H1 (cell line): ENCODE data around the gene HEATR1. TPM values are rescaled to one million over a fixed set of nuclear protein-coding genes. Genes with fewer than 3 reads are reported as not detected.

ENCODE experiments used
- CTCF ChIA-PET: fragments of 300-600 bp; sonication (Branson Sonifier 250); formaldehyde crosslinking; loops from one replicate; lab custom pipeline; 2021; ENCODE audit not compliant: partially characterized antibody; lab: Charles Lee
- POLR2A ChIA-PET: fragments of 300-600 bp; sonication (Branson Sonifier 250); formaldehyde crosslinking; loops from one replicate; lab custom pipeline; 2021; ENCODE audit warnings: inconsistent platforms; ENCODE audit not compliant: partially characterized antibody; lab: Charles Lee
- DNase-seq, 2 experiments: peaks; one replicate each; pipeline versions ENCODE4 v3.0.0 to v3.0.0-alpha.2; 2010 to 2022; ENCODE audit warnings: low spot score in 2 of 2, low read depth in 1 of 2, mixed read lengths in 1 of 2
- FAIRE-seq: peaks from 2 replicates; lab custom pipeline; 2011; peaks lifted over from hg19 to GRCh38; lab: Jason Lieb, UNC
- H2AFZ ChIP-seq: 2 replicates; pipeline ENCODE4 v1.8.1; 2012; ENCODE audit warnings: low read length, inconsistent platforms
- H2AK5ac ChIP-seq: 2 replicates; pipeline ENCODE4 v1.6.1; 2013; ENCODE audit warnings: low read depth, low read length
- H2BK120ac ChIP-seq: replicated peaks from 2 replicates; pipeline ENCODE3; 2013; ENCODE audit warnings: low read depth, low read length, inconsistent platforms
- H2BK12ac ChIP-seq: 2 replicates; pipeline ENCODE4 v1.6.1; 2013; ENCODE audit warnings: low read depth, low read length
- H2BK15ac ChIP-seq: 2 replicates; pipeline ENCODE4 v1.6.1; 2013; ENCODE audit warnings: low read length
- H2BK20ac ChIP-seq: 2 replicates; pipeline ENCODE4 v1.6.1; 2013; ENCODE audit warnings: low read length
- H2BK5ac ChIP-seq: 2 replicates; pipeline ENCODE4 v1.6.1; 2013; ENCODE audit warnings: low read depth, low read length
- H3K14ac ChIP-seq: 2 replicates; pipeline ENCODE4 v1.6.1; 2013; ENCODE audit warnings: inconsistent platforms; ENCODE audit not compliant: insufficient read length
- H3K18ac ChIP-seq: 2 replicates; pipeline ENCODE4 v1.6.1; 2013; ENCODE audit warnings: low read length; ENCODE audit errors: extremely low read depth
- H3K23ac ChIP-seq: 2 replicates; pipeline ENCODE4 v1.6.1; 2013; ENCODE audit warnings: inconsistent platforms; ENCODE audit not compliant: insufficient read length
- H3K23me2 ChIP-seq: 2 replicates; pipeline ENCODE4 v1.6.1; 2013; ENCODE audit warnings: low read depth, low read length
- H3K27ac ChIP-seq: 2 replicates; pipeline ENCODE4 v1.6.1; 2011; ENCODE audit warnings: low read depth, low read length, inconsistent platforms
- H3K27me3 ChIP-seq, 4 experiments: replicated peaks in 1 of 4; 1 replicate in 1 of 4; 2 replicates in 3 of 4; pipeline versions ENCODE4 v1.6.1 to v1.8.1; 2011 to 2013; ENCODE audit warnings: low read length in 3 of 4, mild to moderate bottlenecking in 3 of 4, inconsistent platforms in 2 of 4, mixed read lengths in 2 of 4, moderate library complexity in 1 of 4; ENCODE audit not compliant: control insufficient read depth in 3 of 4, insufficient read depth in 3 of 4; ENCODE audit errors: extremely low read depth in 1 of 4
- H3K36me3 ChIP-seq, 4 experiments: 2 replicates each; pipeline versions ENCODE4 v1.6.1 to v1.8.1; 2011 to 2013; ENCODE audit warnings: mild to moderate bottlenecking in 4 of 4, low read length in 3 of 4, moderate library complexity in 2 of 4, control low read depth in 1 of 4, inconsistent platforms in 1 of 4; ENCODE audit not compliant: insufficient read depth in 4 of 4, control insufficient read depth in 2 of 4
- H3K4ac ChIP-seq: replicated peaks from 2 replicates; pipeline ENCODE3; 2013; ENCODE audit warnings: low read length, low read depth, mixed read lengths, inconsistent platforms; ENCODE audit not compliant: insufficient read length
- H3K4me1 ChIP-seq, 4 experiments: replicated peaks in 1 of 4; 1 replicate in 1 of 4; 2 replicates in 3 of 4; pipeline versions ENCODE4 v1.6.1 to v1.8.1; 2011 to 2013; ENCODE audit warnings: low read length in 3 of 4, inconsistent platforms in 2 of 4, mixed read lengths in 1 of 4; ENCODE audit not compliant: insufficient read depth in 4 of 4, control insufficient read depth in 3 of 4
- H3K4me2 ChIP-seq, 2 experiments: 2 replicates each; pipeline versions ENCODE4 v1.6.1 to v1.8.1; 2011 to 2013; ENCODE audit warnings: low read depth in 2 of 2, low read length in 2 of 2, control low read depth in 1 of 2, inconsistent platforms in 1 of 2, mild to moderate bottlenecking in 1 of 2; ENCODE audit not compliant: insufficient read depth in 1 of 2
- H3K4me3 ChIP-seq, 4 experiments: fragments of 200-600, 300-600 bp in 1 of 4; sonication (generic), shearing (Covaris generic), sonication (Bioruptor Twin) in 1 of 4; 2 replicates each; pipeline versions ENCODE4 v1.5.1 to v1.8.1; 2011 to 2016; ENCODE audit warnings: low read length in 4 of 4, low read depth in 3 of 4, control low read depth in 2 of 4, inconsistent platforms in 2 of 4, mild to moderate bottlenecking in 2 of 4, mixed read lengths in 1 of 4, moderate library complexity in 1 of 4; ENCODE audit not compliant: insufficient read depth in 2 of 4; ENCODE audit errors: extremely low read depth in 1 of 4
- H3K56ac ChIP-seq: replicated peaks from 2 replicates; pipeline ENCODE3; 2013; ENCODE audit warnings: low read depth, mild to moderate bottlenecking, mixed read lengths, low read length, inconsistent platforms; ENCODE audit not compliant: insufficient read length
- H3K79me1 ChIP-seq: 2 replicates; pipeline ENCODE4 v1.6.1; 2013; ENCODE audit warnings: low read depth, low read length, control low read depth
- H3K79me2 ChIP-seq, 2 experiments: 2 replicates each; pipeline versions ENCODE4 v1.6.1 to v1.8.1; 2012 to 2013; ENCODE audit warnings: low read length in 2 of 2, mild to moderate bottlenecking in 2 of 2, inconsistent platforms in 1 of 2; ENCODE audit not compliant: insufficient read depth in 2 of 2, control insufficient read depth in 1 of 2
- H3K9ac ChIP-seq, 4 experiments: replicated peaks in 1 of 4; 1 replicate in 1 of 4; 2 replicates in 3 of 4; pipeline versions ENCODE4 v1.6.1 to v1.8.1; 2011 to 2013; ENCODE audit warnings: low read depth in 3 of 4, low read length in 3 of 4, control low read depth in 2 of 4, mild to moderate bottlenecking in 2 of 4, moderate library complexity in 2 of 4, inconsistent platforms in 1 of 4; ENCODE audit errors: extremely low read depth in 1 of 4
- H3K9me3 ChIP-seq, 2 experiments: 2 replicates each; pipeline versions ENCODE4 v1.6.1 to v1.8.1; 2012 to 2013; ENCODE audit warnings: mild to moderate bottlenecking in 2 of 2, moderate library complexity in 2 of 2, control low read depth in 1 of 2, inconsistent platforms in 1 of 2, low read depth in 1 of 2, low read length in 1 of 2, mixed read lengths in 1 of 2; ENCODE audit not compliant: insufficient read depth in 2 of 2
- H4K20me1 ChIP-seq, 2 experiments: replicated peaks in 1 of 2; 2 replicates each; pipeline versions ENCODE3 to v1.8.1; 2011 to 2013; ENCODE audit warnings: inconsistent platforms in 2 of 2, low read length in 2 of 2, mild to moderate bottlenecking in 1 of 2; ENCODE audit not compliant: insufficient read depth in 2 of 2, control insufficient read depth in 1 of 2
- H4K5ac ChIP-seq: 2 replicates; pipeline ENCODE4 v1.6.1; 2013; ENCODE audit warnings: low read length, low read depth, mixed read lengths, inconsistent platforms; ENCODE audit not compliant: insufficient read length
- H4K8ac ChIP-seq: 2 replicates; pipeline ENCODE4 v1.8.0; 2013; ENCODE audit warnings: mild to moderate bottlenecking, moderate library complexity, low read length, inconsistent platforms; ENCODE audit not compliant: insufficient read depth; ENCODE audit errors: extremely low read depth
- H4K91ac ChIP-seq: replicated peaks from 2 replicates; pipeline ENCODE3; 2013; ENCODE audit warnings: low read length, mixed read lengths, inconsistent platforms; ENCODE audit not compliant: insufficient read length
- POU5F1 ChIP-seq: IDR thresholded peaks from 2 replicates; pipeline ENCODE4 v1.6.1; 2011; ENCODE audit warnings: low read depth, mild to moderate bottlenecking, low read length, moderate library complexity
- RXRA ChIP-seq: IDR thresholded peaks from 2 replicates; pipeline ENCODE4 v1.6.1; 2011; ENCODE audit warnings: low read depth, mild to moderate bottlenecking, low read length, moderate library complexity; ENCODE audit not compliant: insufficient read depth
- TBP ChIP-seq: IDR thresholded peaks from 2 replicates; pipeline ENCODE4 v1.6.1; 2011; ENCODE audit warnings: low read depth, low read length, improper control_type of control experiment
- WGBS, 2 experiments: shearing (Covaris generic) in 1 of 2; methylation state at CpG; one replicate each; pipeline versions ENCODE4 v1.1.6 to v1.1.7; 2013 to 2015; ENCODE audit warnings: low lambda C conversion rate in 2 of 2, mixed read lengths in 2 of 2, inconsistent platforms in 1 of 2, low coverage in 1 of 2, missing lambda C conversion rate in 1 of 2; ENCODE audit not compliant: insufficient replicate concordance in 2 of 2, insufficient coverage in 1 of 2, insufficient read length in 1 of 2; ENCODE audit errors: extremely low coverage in 1 of 2, missing lambda C conversion rate in 1 of 2; 5-methylcytosine and 5-hydroxymethylcytosine counted together
- polyA plus RNA-seq, 7 experiments: library from polyadenylated mRNA; depleted of rRNA in 3 of 7; stranded (reverse) in 5 of 7; unstranded in 2 of 7; fragments of >200 nt in 5 of 7; fragments of 200-250 nt in 2 of 7; gene quantifications; 1 replicate in 5 of 7; 2 replicates in 1 of 7; 4 replicates in 1 of 7; pipeline versions ENCODE4 v1.2.1 to v1.2.3, GENCODE V29; 2011 to 2013; ENCODE audit warnings: missing spikeins in 2 of 7, mixed read lengths in 2 of 7
- total RNA-seq: library from RNA; stranded (reverse); fragmentation: NEBNext Ultra II Directional; extraction: Animal tissue kit (Norgen Biotek cat#: 25700); gene quantifications from 2 replicates; pipeline ENCODE4 v1.2.1, GENCODE V29; 2021

The HEATR1 gene
- total and polyA plus RNA-seq, 2 of the 8 experiments (the other 6 are each of a cell fraction or from before 2014, with no cell fraction given), result 13.0 to 95.8 TPM

DNA sequence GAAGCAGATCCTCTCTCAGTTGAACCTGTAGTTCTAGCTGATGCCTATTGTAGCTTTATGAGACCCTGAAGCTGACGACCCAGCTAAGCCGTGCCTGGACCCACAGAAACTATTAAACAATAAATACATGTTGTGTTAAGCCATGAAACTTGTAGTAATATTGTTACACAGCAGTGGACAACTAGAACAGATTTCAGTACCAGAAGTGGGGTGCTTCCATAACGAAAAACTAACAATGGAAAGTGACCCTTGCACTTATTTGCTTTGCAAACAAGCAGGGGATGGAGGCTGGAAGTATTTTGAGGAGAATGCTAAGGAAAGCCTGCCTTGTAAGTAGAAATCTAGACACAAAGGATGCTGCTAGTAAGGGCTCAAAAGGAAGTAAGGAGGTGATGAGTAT lies 18.1 kb upstream of the HEATR1 start:
- Histone ChIP-seq H2AFZ (no peak overlapping the region), H4K20me1 (no peaks in the 10 kb centered on the region), H3K27ac (no peak overlapping the region), H3K23me2 (no peaks in the 10 kb centered on the region), H3K23ac (no peak overlapping the region), H3K79me2 (no peaks in the 10 kb centered on the region), H3K9me3 (peaks cover 16 to 21% of the 10 kb centered on the region in 2 experiments), H4K91ac (no peak overlapping the region), H2AK5ac (no peak overlapping the region), H2BK20ac (no peak overlapping the region), H2BK120ac (no peak overlapping the region), H4K8ac (no peak overlapping the region), H3K4me3 (no peak overlapping the region), H3K4ac (no peak overlapping the region), H3K18ac (no peak overlapping the region), H3K4me2 (no peak overlapping the region), H3K4me1 (no peaks in the 10 kb centered on the region), H3K36me3 (peaks cover 0 to 5% (median 2%) of the 10 kb centered on the region in 4 experiments; a peak in 2 of 8 replicates), H2BK12ac (no peak overlapping the region), H3K14ac (no peak overlapping the region), H4K5ac (no peak overlapping the region), H3K79me1 (no peaks in the 10 kb centered on the region), H2BK5ac (no peak overlapping the region), H3K27me3 (no peaks in the 10 kb centered on the region; a peak in 1 of 7 replicates), H3K9ac (no peak overlapping the region), H3K56ac (no peak overlapping the region), H2BK15ac (no peak overlapping the region)
- CTCF ChIA-PET, result interaction anchor here (2.0 kb wide), 1 partner anchor 13 kb away, joined by 5 read pairs; no protein-coding TSS in a partner anchor
- DNase-seq (no peak), FAIRE-seq (no peak)
- WGBS, 2 experiments, result 54% methylated on average over 3 of the region's 3 CpGs; no CpG with 5 or more reads in 1 of the 2 experiments
- no peak for TF ChIP-seq POU5F1
- no peak for TF ChIP-seq RXRA
- TF ChIP-seq TBP, result no peak
- POLR2A ChIA-PET, result no interaction called here
